DOHH2 (cell line): ENCODE data around the gene SMARCB1.

Source experiments
- H3F3A ChIP-seq: fragments of 200-600 bp; sonication (generic), shearing (Covaris generic); 2 replicates; pipeline ENCODE4 v1.6.0; 2016; ENCODE audit warnings: antibody characterized with exemption, mild to moderate bottlenecking; ENCODE audit not compliant: control insufficient read depth, insufficient read depth
- H3K27ac ChIP-seq: fragments of 200-600 bp; sonication (generic); 2 replicates; pipeline ENCODE4 v1.5.1; 2014; ENCODE audit warnings: low read depth, mild to moderate bottlenecking, low read length, moderate library complexity
- H3K27me3 ChIP-seq: fragments of 200-600 bp; sonication (generic); 2 replicates; pipeline ENCODE4 v1.6.1; 2014; ENCODE audit warnings: mild to moderate bottlenecking, low read length, mixed read lengths; ENCODE audit not compliant: control insufficient read depth
- H3K36me3 ChIP-seq: fragments of 200-600 bp; sonication (generic); 2 replicates; pipeline ENCODE4 v1.6.1; 2014; ENCODE audit warnings: mild to moderate bottlenecking, low read length, moderate library complexity, mixed read lengths; ENCODE audit not compliant: control insufficient read depth
- H3K4me1 ChIP-seq: fragments of 200-600 bp; sonication (generic); 2 replicates; pipeline ENCODE4 v1.6.1; 2014; ENCODE audit warnings: mild to moderate bottlenecking, low read length, mixed read lengths; ENCODE audit not compliant: control insufficient read depth
- H3K4me2 ChIP-seq: fragments of 200-600 bp; sonication (generic); 2 replicates; pipeline ENCODE4 v1.6.0; 2014; ENCODE audit warnings: mild to moderate bottlenecking, low read length, moderate library complexity
- H3K4me3 ChIP-seq: fragments of 200-600 bp; sonication (generic); 2 replicates; pipeline ENCODE4 v1.5.1; 2014; ENCODE audit warnings: mild to moderate bottlenecking, low read length, mixed read lengths
- H3K79me2 ChIP-seq: fragments of 200-600 bp; sonication (generic); 2 replicates; pipeline ENCODE4 v1.6.1; 2014; ENCODE audit warnings: mild to moderate bottlenecking, low read length, mixed read lengths; ENCODE audit not compliant: control insufficient read depth
- H3K9me2 ChIP-seq: fragments of 200-600 bp; sonication (generic); replicated peaks from 2 replicates; pipeline ENCODE4 v1.6.1; 2014; ENCODE audit warnings: mild to moderate bottlenecking, low read length, mixed read lengths; ENCODE audit not compliant: control insufficient read depth
- H3K9me3 ChIP-seq: fragments of 200-600 bp; sonication (generic); 2 replicates; pipeline ENCODE4 v1.6.1; 2014; ENCODE audit warnings: antibody characterized with exemption, low read length, mixed read lengths; ENCODE audit not compliant: control insufficient read depth, insufficient read depth
- H4K20me1 ChIP-seq: fragments of 200-600 bp; sonication (generic); 2 replicates; pipeline ENCODE4 v1.6.0; 2014; ENCODE audit warnings: low read depth, mild to moderate bottlenecking, antibody characterized with exemption, low read length, moderate library complexity; ENCODE audit not compliant: control insufficient read depth, insufficient read depth
- CTCF ChIP-seq: fragments of 200-600 bp; sonication (generic); IDR thresholded peaks from one replicate; pipeline ENCODE4 v1.5.1; 2014; ENCODE audit warnings: antibody characterized with exemption, mild to moderate bottlenecking, low read depth, low read length; ENCODE audit not compliant: poor library complexity, severe bottlenecking
- EZH2phosphoT487 ChIP-seq: fragments of 200-600 bp; sonication (generic); IDR thresholded peaks from 2 replicates; pipeline ENCODE4 v1.6.1; 2017; ENCODE audit warnings: borderline replicate concordance, mild to moderate bottlenecking, antibody characterized with exemption, low read length, moderate library complexity, mixed read lengths

The SMARCB1 gene

DNA sequence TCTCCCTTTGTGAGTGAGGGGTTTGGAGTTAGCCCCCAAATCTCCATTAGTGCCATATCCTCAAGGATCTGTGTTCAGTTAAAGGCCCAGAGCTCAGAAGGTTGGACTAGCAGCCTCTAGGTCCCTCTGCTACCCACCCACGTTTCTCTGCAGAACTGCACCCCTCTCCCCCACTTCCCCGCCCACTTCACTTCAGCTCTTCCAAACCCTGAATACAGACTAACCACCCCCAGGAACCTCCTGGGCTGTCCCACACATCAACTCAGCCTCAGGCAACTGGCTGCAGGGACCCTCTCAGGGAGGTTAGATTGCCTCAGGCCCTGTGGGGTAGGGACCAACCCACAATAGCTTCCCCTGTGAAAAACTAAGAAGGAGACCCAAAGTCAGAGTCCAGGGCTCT lies 33.4 kb upstream of the SMARCB1 start:
- H3K27ac ChIP-seq: peak overlapping the region; percentile 92
- H3K4me3 ChIP-seq: peak overlapping the region; percentile 97
- peaks cover 21% of the 10 kb centered on the region for H3K36me3 ChIP-seq
- H3K27me3 ChIP-seq: no peaks in the 10 kb centered on the region
- H3K4me2 ChIP-seq: peak overlapping the region; percentile 88
- H3F3A ChIP-seq: peaks cover 39% of the 10 kb centered on the region
- H4K20me1 ChIP-seq: no peaks in the 10 kb centered on the region
- H3K4me1 ChIP-seq: peaks cover 66% of the 10 kb centered on the region
- peaks cover 23% of the 10 kb centered on the region for H3K79me2 ChIP-seq
- no peaks in the 10 kb centered on the region for H3K9me2 ChIP-seq
- no peaks in the 10 kb centered on the region for H3K9me3 ChIP-seq
- TF ChIP-seq CTCF (peak; percentile 20), EZH2phosphoT487 (no peak)

- Histone ChIP-seq H3K36me3 (peaks cover 21% of the 10 kb centered on the region), H3K27me3 (no peaks in the 10 kb centered on the region), H3K79me2 (peaks cover 23% of the 10 kb centered on the region), H4K20me1 (no peaks in the 10 kb centered on the region), H3K4me1 (peaks cover 66% of the 10 kb centered on the region), H3K4me2 (peak within 1 kb of the TSS; percentile 88), H3K9me2 (no peaks in the 10 kb centered on the region), H3K4me3 (peak within 1 kb of the TSS; percentile 97), H3K27ac (peak within 1 kb of the TSS; percentile 92), H3F3A (peaks cover 39% of the 10 kb centered on the region), H3K9me3 (no peaks in the 10 kb centered on the region)
- TF ChIP-seq EZH2phosphoT487 (no peak), CTCF (no peak)
Measured at GRCh38 chr22:23754220-23754919, 32.4 kb upstream of the SMARCB1 start, which contains the start of gene VPREB3. VPREB3 (minus strand) TSS chr22:23754425; CDS start chr22:23754363, 62 bp downstream.

- peak overlapping the region; percentile 88 for H3K4me2 ChIP-seq
- peaks cover 39% of the 10 kb centered on the region for H3F3A ChIP-seq
- TF ChIP-seq CTCF (no peak), EZH2phosphoT487 (no peak)
- no peaks in the 10 kb centered on the region for H3K27me3 ChIP-seq
- H3K36me3 ChIP-seq: peaks cover 21% of the 10 kb centered on the region
- H3K27ac ChIP-seq: peak overlapping the region; percentile 92
- H3K4me1 ChIP-seq: peaks cover 61% of the 10 kb centered on the region
- H3K79me2 ChIP-seq: peaks cover 17% of the 10 kb centered on the region
- H4K20me1 ChIP-seq: no peaks in the 10 kb centered on the region
- peak overlapping the region; percentile 97 for H3K4me3 ChIP-seq
- no peaks in the 10 kb centered on the region for H3K9me3 ChIP-seq
- H3K9me2 ChIP-seq: no peaks in the 10 kb centered on the region
Measured at GRCh38 chr22:23754980-23755636, 31.7 kb upstream of the SMARCB1 start.
